Uterine smooth muscle cell (primary cell): ENCODE data around the gene OR2G6. TPM values are rescaled to one million over a fixed set of nuclear protein-coding genes. Genes with fewer than 3 reads are reported as not detected.

Source experiments
- total RNA-seq: library from RNA; depleted of rRNA; stranded (reverse); fragments of >200 nt; gene quantifications from 2 replicates; pipeline ENCODE4 v1.2.3, GENCODE V29; 2014

Gene OR2G6
- total RNA-seq = not detected in 2 replicates

DNA sequence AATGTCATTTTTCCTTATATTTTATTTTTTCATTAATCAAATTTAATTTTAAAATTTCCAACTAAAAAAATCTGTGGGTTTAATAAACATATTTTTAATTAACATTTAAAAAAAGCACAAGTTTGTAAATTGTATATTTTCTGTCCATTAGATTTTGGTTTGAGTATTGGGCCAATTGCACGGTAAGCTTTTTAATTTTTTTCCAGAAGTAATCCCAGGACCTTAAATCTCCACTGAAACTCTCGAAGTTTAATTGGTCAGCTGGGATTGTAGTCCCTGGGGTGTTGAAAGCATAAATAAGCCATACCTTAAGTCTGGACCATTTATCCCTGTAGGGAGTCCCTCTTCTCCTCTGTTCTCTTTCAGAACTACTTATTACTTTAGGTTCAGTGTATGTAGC lies at the start of gene OR2G6:
Gene OR2G6 (plus strand): TSS at position 301 of the 400 bp plus-strand sequence. CDS start 13,574 bp downstream, outside the sequence.

DNA sequence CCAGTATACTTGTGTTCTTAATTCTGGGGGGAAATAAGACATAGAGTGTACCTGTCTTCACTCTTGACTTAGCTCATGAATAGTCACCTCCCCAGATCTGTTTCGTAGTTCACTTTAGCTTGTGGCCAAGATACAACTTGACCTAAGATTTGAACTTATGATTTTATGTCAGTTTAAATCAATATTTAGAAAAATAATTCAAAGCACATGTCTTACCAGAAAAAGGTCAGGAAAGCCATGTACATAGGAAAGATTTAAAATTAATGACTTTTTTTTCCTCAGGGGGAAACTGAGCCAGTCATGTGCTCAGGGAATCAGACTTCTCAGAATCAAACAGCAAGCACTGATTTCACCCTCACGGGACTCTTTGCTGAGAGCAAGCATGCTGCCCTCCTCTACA lies 34.8 kb upstream of the OR2G6 start, which contains the start of gene OR2T3:
Gene OR2T3 (plus strand): TSS at position 301 of the 400 bp plus-strand sequence. CDS start 0 bp downstream, at position 301.

GRCh38 chr1:248488289-248488688 lies 19.6 kb upstream of the OR2G6 start, which contains the start of gene OR2T5:
TSS of gene OR2T5 (plus strand) at chr1:248488589. CDS start at chr1:248488589, 0 bp downstream.

DNA sequence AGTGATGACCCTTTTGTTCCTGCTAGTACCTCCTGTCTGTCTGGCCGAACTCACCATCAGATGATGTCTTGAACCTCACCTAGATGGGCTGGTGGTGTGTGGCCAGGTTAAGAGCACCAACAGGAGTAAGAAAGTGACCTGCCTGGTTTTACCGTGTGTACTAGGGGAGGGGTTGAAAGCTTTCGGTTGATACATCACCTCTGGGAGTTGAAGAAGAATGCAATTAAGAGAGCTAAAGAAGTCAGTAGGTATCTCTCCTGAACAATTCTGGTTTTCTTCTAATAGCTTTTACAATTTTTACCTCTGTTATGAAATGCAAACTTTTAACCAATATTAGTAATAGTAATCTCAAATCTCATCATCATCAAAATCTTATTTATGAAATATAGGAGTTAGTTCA lies 54.8 kb downstream of the OR2G6 start, which contains the start of gene OR2T29:
Gene OR2T29 (minus strand): TSS at position 101 of the 400 bp plus-strand sequence. CDS start 3,281 bp downstream, outside the sequence.

GRCh38 chr1:248574657-248575056 lies 66.8 kb downstream of the OR2G6 start, which contains the start of gene OR2T34:
TSS of gene OR2T34 (minus strand) at chr1:248574757. CDS start at chr1:248574757, 0 bp downstream.

Other genes starting within 250 kb of the OR2G6 start
- gene OR2T33, start 230.1 kb upstream of the OR2G6 start, total RNA-seq = not detected in 2 replicates
- not detected in 2 replicates for gene OR2T12, start 204.6 kb upstream of the OR2G6 start, total RNA-seq
- gene OR2M7, start 183.5 kb upstream of the OR2G6 start, total RNA-seq = not detected in 2 replicates
- gene OR14C36, start 159.3 kb upstream of the OR2G6 start, total RNA-seq = not detected in 2 replicates
- not detected in 2 replicates for gene OR2T4, start 146.4 kb upstream of the OR2G6 start, total RNA-seq
- gene OR2T6, start 132.3 kb upstream of the OR2G6 start, total RNA-seq = not detected in 2 replicates
- gene OR2T1, start 105.0 kb upstream of the OR2G6 start, total RNA-seq = not detected in 2 replicates
- gene OR2T2, start 62.4 kb upstream of the OR2G6 start, total RNA-seq = not detected in 2 replicates
- not detected in 2 replicates for gene OR2T3, start 34.7 kb upstream of the OR2G6 start, total RNA-seq
- not detected in 2 replicates for gene OR2T5, start 19.5 kb upstream of the OR2G6 start, total RNA-seq
- not detected in 2 replicates for gene OR2T29, start 54.7 kb downstream of the OR2G6 start, total RNA-seq
- not detected in 2 replicates for gene OR2T34, start 66.7 kb downstream of the OR2G6 start, total RNA-seq
- gene OR2T10, start 89.6 kb downstream of the OR2G6 start, total RNA-seq = not detected in 2 replicates
- gene OR2T11, start 127.0 kb downstream of the OR2G6 start, total RNA-seq = not detected in 2 replicates
- gene OR2T35, start 137.2 kb downstream of the OR2G6 start, total RNA-seq = not detected in 2 replicates
- gene OR2T27, start 147.5 kb downstream of the OR2G6 start, total RNA-seq = not detected in 2 replicates
- gene OR14I1, start 194.7 kb downstream of the OR2G6 start, total RNA-seq = not detected in 2 replicates
- not detected in 2 replicates for gene LYPD8, start 247.7 kb downstream of the OR2G6 start, total RNA-seq